DMS114 treated with DMSO at 0.1 percent for 48 hours (cell line): ENCODE results near the gene ZFYVE19.

ENCODE experiments used
- DNase-seq: peaks from one replicate; lab custom pipeline; 2025; ENCODE audit not compliant: unreplicated experiment; lab: John Stamatoyannopoulos, UW

Gene ZFYVE19

DNA sequence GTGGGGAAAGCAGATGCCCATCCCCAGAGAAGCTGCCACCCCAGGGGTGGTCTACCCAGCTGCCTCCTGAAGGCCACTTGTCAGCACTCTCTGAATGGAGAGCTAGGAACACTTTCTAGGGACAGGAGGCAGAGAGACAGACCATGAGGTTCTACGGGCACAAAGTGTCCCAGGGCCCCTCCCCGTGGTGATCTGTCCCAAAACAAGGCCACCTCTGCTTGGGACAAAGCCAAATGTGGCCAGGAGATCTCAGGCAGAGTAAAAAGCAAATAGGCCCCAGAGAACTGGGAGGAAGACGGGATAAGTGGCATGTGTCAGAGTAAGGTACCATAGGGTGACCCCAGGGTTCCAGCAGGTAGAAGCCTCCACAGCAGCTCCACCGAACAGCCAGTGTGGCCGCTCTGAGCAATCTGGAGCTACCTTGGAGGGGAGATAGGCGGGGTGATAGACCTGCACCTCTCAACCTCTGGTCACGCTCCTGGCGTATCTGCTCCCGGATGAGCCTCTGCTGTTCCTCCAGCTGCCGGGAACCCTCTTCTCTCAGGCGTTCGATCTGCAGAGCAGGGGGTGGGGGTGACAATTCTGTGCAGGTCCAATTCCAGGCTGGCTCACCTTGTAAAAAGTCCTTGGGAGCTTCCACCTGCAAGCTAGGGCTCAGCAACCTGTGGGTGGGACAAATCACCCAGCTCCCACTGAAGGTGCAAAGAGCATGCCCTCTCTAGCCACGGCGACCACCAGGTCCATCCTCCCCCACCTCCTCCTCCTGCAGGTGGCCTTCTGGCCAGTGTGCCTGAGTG, 31.0 kb upstream of the ZFYVE19 start:
- DNase-seq, result no peak

DNA sequence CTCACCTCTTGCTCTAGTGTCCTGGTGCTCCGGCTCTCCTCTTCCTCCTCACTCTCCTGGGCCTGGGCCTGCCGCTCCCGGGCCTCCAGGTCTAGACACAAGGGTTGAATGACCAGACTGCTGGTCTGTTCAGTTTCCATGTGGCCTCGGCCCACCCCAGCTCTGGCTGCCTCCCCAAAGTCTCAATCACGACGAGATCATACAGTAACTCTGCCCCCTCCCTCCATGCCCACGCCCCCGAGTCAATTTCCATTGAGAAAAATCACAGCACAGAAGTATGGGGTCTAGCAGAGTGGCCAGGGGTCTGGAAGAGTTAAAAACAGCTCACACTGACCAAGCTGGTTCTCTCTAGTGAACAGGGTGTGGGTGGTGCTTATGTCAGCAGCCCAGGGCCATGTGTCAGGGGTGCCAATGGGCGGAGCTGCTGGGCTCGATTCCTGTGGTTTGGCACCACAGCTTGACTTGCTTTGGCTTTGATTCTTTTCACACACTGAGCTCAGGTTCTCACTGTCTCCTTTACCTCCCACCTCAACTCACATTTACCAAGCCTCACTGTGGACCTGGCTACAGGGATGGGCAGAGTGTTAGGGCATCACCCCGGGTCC, 30.2 kb upstream of the ZFYVE19 start:
- DNase-seq, result no peak

DNA sequence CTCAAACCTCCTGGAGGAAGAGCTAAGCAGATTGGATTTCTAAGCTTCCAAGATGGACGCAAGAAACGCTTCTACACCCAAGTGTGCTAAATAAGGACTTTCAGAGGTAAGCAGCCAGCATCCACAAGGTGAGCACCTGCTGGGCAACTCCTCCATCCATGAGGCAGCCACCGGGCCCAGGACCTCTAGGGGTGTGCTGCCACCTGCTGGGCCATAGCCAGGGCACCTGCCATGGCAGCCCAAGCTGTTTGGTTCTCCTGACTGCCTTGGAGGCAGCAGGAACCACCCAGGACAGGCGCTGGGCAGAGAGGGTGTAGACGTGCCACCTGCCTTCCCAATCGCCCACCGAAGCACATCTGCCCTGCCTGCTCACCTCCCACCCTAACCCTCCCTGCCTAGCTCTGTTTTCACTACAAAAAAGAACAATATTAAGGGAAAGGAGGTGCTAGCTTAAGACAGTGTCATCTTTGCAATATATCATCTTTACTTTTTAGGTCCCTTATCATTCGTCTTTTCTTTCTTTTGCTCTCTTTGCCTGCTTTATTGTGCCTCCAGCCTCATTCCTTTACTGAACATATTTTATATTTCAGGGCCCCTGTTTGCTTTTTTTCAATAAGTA, 24.2 kb upstream of the ZFYVE19 start:
- no peak for DNase-seq

DNA sequence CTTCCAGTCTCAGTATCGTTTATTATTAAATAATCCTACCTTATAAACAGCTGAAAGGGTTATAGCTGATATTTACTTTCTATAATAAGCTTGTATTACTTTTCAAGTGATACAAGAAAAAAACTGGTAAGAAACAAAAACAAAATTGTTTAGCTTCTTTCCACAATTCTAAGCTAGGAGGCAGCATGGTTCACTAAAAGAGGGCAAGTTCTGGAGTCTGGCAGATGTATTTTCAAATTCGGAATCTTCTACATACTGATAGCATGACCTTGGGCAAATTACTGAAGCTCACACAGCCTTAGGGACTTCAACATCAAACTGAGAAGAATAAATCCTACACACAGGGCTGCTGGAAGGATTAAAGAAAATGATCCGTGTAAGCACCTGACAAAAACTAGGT, 21.7 kb upstream of the ZFYVE19 start:
- DNase-seq, result no peak

DNA sequence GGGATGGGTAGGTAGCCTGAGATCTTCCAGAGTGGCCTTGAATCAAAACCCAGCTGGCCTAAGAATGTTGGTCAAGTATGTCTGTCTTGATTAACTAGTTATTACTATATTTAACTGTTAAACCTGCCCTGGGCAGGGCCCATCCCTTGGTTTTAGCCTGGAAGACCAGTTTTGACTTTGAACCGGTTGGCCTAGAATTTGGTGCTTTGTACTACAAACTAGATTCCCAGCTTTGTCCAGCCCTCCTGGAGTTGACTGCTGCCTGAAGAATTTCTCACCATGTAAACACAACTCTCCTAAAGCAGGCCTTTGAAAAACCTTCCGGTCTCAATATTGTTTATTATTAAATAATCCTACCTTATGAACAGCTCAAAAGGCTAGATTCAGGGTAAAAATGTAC, 21.1 kb upstream of the ZFYVE19 start:
- no peak for DNase-seq

DNA sequence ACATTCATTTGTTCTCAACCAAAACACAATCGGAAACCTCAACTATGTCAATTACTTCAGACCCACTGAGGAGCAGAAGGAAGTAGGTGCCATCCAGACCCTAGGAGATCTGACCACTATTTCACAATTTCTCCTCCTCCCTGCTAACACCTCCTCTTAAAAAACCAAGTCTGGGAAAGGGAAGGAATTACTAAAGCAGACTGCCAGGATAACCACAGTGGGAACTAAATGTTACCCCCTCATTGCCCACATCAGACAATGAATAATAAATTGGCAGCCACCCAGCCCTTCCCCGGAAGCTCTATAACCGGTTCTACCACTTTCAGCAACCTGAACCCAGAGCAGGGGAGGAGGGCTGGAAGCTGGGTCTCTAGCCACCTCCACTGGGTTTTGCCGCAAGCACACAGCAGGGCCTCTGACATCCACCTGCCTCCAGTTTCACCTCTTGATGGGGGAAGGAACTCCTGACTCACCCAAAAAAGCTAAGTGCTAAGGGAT, 19.5 kb upstream of the ZFYVE19 start:
- DNase-seq, result no peak

DNA sequence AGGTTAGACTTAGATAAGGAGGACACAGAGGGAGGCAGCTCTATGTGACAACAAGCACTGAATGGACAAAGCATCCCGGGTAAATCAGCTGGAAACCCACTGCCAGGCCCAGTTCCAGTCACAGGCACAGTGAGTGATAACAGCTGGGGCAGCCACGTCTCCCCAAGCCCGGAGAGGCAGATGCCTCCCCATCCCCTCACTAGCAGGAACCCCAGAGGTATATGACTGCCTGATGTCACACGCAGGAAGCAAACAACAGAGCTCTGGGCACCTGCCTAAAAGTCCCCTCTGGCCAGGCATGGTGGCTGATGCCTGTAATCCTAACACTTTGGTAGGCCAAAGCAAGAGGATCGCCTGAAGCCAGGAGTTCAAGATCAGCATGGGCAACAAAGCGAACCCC, 18.9 kb upstream of the ZFYVE19 start:
- no peak for DNase-seq

DNA sequence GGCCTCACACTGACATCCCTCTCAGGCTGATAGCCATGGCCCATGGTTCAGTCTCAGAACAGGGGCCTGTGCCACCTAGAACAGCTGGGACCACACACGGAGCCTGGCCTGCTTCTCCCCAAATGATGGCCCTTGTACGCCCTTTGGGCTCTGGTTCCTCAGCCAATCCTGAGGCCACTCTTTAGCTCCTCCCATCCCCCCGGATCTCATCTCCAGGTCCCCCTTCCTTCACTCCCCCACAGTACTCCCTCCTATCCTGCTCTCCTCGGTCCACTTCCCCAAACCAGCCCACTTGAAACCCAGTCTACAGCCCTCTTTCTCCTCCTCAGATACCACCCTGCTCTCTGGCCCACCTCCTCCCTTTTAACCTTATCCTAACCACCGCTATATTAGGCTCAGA, 17.8 kb upstream of the ZFYVE19 start:
- no peak for DNase-seq

DNA sequence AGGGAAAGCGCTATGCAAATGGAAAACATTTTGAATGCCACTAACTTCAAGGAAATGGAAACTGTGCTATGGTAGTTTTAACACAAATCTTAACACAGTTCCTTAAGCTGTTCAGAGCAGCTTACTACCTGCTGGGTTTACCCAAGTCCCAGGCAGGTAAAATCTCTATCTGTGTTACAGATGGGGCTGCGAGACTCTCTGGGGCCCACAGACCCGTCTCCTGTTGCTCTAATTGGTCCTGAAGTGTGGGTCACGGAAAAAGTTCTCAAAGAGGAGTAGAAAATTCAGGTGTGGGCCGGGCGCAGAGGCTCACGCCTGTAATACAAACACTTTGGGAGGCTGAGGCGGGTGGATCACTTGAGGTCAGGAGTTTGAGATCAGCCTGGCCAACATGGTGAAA, 16.9 kb upstream of the ZFYVE19 start:
- no peak for DNase-seq

DNA sequence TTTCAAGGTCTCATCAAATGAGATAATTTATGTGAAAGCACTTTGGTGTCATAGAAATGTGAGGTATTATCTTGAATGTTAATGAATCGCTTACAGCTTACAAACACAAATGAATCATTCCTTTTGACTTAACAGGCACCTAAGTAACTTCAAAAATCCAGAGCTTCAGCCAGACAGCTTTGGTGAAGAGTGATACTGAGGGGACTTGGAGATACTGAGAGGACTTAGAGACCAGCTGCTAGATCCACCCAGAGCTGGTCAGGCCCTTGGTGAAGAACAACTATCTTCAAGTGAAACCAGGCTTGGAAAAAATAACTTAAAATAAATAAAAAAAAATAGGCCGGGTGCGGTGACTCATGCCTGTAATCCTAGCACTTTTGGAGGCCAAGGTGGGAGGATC, 16.2 kb upstream of the ZFYVE19 start:
- DNase-seq, result no peak

DNA sequence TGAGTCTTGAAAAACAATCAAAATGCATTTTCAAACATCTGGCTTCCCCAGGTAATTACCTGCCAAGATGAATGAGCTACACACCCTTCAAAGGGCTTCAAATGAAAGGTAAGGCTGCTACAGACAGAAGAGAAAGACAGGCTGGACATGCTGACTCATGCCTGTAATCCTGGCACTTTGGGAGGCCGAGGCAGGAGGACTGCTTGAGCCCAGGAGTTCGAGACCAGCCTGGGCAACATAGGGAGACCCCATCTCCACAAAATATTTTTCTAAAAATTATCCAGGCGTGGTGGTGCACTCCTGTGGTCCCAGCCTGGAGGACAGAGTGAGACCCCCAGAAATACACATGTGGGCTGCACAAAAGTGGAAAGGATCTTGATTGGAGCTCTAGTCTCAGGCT, 14.5 kb upstream of the ZFYVE19 start:
- no peak for DNase-seq

DNA sequence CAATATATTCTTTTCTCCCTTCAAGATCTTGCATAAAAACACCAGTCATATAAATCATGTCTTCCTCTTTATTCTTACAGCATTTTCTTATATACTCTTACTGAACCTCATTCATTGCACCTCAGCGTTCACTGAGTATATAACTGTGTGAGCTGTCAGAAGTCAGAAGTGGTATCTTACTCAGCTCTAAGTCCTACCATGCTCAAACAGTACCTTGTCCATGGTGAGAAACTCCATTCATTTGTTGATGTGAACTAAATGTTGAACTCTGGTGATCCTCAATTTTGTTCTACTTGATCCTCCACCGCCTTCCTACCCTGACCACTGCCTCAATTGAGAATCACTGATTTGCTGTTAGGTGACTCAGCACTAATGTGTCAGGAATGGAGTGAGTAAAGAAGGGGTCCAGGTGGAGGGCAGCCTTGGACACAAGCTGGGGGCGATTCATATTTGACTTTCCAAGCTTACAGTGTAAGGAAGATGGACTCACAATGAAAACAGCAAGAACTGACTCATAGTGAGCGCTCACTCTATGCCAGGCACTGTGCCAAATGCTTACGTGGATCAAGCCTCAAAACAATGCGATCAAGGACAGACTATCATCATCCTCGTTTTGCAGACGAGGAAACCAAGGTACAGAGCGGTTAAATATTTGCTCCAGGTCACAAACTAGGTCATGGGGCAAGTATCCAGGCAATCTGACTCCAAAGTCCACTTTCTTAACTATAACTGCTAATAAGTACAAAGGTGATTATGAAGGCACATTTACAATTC, 13.5 kb upstream of the ZFYVE19 start:
- DNase-seq, result no peak

DNA sequence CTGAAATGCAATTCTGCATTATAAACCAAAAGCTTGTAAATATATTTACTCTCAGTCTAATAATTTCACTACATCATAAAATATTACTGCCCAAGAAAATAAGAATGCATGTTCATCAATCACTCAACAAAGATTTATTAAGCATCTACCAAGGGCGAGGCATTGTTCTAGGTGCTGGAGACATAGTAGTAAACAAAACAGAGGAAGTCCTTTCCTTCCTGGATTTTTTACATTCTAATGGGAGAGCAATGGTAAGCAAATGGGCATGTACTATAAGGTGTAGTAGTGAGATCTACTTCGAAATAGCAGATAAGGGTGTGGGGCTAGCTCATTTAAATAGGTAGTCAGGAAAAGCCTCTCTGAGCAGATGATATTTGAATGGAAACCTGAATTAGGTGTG, 10.8 kb upstream of the ZFYVE19 start:
- DNase-seq, result no peak

DNA sequence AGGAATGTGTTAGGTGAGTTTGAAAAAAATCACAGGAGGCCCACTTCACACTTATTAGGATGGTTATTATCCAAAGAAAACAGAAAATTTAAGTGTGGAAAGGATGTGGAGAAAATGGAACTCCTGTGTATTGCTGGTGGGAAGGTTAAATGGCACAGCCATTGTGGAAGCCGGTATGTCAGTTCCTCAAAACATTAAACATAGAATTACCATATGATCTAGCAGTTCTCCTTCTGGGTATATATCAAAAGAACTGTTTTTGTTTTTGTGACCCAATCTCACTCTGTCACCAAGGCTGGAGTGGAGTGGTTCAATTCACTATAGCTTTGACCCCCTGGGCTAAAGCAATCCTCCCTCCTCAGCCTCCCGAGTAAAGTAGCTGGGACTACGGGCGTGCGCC, 10.4 kb upstream of the ZFYVE19 start:
- no peak for DNase-seq

DNA sequence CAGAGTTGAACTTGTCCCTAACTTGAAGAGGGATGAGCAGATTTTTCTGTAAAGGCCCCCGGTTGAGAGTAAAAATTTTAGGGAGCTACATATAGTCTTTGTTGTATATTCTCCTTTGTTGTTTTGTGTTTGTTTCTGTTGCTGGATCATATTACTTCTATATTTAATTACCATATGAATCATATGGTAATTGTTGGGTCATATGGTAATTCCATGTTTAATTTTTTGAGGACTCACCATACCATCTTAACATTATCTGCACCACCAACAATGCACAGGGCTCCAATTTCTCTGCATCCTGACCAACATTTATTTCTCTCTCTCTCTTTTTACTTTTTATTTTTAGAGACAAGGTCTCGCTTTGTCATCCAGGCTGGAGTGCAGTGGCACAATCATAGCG, 7.4 kb upstream of the ZFYVE19 start:
- no peak for DNase-seq

DNA sequence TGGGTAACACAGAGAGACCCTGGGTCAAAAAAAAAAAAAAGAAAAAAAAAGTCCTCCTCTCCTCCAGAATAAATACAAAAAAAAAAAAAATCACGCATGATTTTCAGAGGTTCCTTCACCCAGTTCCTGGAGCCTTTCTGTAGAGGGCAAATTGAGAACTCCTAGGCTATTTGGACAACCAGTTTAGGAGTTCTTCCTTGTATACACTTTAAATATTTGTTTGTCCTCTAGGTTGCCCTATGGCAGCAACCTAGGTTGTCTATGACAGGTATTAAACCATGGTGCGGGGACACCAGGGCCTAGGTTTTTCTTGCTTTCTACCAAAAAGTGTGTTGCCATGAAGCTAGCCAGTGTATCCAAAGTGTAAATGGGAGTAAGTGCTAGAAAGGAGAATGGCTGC, 3.8 kb upstream of the ZFYVE19 start:
- no peak for DNase-seq

DNA sequence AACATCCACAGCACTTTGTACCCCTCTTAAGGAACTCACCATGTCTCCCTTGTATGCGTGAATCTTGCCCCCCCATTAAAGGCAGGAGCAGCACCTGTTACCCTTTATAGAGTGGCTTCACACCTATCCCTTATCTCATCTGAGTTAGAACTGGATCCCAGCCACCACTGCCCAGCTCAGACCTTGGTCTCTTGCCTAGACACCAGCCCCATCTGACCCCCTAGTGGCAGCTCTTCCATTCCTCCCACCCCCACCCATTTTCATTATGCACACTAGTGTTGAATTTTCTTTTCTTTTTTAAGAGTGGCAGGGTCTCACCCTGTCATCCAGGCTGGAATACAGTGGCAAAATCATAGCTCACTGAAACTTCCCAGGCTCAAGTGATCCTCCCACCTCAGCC, 3.2 kb upstream of the ZFYVE19 start:
- no peak for DNase-seq

DNA sequence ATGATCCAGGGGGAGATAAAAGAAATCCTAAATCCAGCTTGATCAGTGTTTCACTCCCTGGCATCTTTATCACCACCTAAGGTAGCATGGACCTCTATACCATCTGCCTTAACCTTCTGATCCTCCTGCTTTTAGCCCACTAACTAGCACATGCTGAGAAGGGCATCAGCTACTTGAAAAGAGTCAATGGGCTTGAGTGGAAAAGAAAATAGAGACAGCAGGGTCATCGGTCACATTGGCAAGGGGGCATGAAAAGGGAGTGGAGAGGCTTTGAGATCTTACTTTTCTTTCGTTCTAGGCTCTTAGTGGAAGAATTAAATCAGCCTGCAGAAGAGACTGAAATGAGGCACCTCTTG, 239 bp upstream of the ZFYVE19 start:
- no peak for DNase-seq

DNA sequence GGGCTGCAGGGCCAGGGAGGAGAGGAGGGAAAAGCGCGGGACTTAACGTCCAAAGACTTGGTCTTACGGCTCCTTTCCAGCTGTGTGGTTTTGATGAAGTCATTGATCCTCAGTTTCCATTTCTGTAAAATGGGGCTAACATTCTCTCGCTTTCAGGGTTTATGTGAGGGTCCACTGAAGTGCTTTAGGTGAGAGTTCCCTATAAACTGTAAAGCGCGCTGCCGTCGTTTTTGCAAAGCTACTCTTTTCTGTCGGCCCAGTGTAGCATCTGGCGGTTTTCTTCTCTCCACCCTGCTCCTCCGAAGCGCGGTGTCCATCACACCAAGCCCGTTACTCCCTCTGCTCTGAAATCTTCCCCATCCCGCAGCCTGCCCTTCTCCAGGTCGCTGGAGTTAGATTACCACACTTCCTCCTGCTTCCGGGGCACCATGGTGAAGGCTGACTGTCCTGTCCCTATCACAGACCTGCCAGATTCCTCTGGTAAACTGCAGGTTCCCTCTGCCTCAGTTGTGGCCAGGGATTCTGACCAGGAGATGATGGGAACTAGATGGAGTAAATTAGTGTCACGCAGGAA, 1.1 kb downstream of the ZFYVE19 start:
- no peak for DNase-seq

DNA sequence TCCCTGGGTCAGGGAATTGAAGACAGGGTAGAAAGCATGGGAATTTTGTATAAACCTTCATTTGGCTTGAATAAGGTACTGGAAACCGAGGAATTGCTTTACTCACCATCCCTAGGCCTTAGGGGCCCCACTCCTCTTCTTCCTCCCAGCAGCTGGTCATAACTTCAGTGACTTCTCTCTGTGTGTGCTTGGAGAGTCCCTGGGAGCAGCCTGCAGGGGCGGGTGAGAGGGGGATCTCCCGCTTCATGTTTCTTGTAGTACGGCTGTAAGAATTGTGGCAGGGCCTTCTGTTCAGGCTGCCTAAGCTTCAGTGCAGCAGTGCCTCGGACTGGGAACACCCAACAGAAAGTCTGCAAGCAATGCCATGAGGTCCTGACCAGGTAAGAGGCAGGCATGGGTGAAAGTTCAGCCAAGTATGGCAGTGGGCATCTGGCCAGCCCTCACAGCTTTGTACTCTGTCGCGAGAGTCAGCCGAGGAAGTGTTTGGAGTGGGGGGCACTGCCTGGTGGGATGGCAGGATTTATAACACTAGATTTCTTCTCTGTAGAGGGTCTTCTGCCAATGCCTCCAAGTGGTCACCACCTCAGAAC, 2.1 kb downstream of the ZFYVE19 start:
- DNase-seq, result no peak
